Psoas muscle (tissue), 8 donors: ENCODE data around the gene ZNF665. TPM values are rescaled to one million over a fixed set of nuclear protein-coding genes. Genes with fewer than 3 reads are reported as not detected.
A peak's percentile ranks its signal among the peaks of the same experiment; 100 is the strongest.

Experiments
- ATAC-seq, 4 donors: fragments of 200-7000 bp; cut with Tn5 transposase; one replicate each; pipeline ENCODE4 v1.9.1; 2020; ENCODE audit warnings: moderate library complexity in 3 of 4, mild to moderate bottlenecking in 2 of 4
- DNase-seq, 2 donors: peaks; one replicate each; pipeline ENCODE4 v3.0.0-alpha.2; 2020
- H3K27ac ChIP-seq: fragments of 200-600 bp; one replicate; pipeline ENCODE4 v1.8.0; 2022
- H3K27me3 ChIP-seq, 3 donors: fragments of 200-600 bp in 1 of 3; one replicate each; pipeline versions ENCODE4 v1.6.1 to v1.8.0; 2013 to 2022; ENCODE audit warnings: low read length in 2 of 3, mild to moderate bottlenecking in 2 of 3, moderate library complexity in 1 of 3; ENCODE audit not compliant: insufficient read depth in 3 of 3
- H3K36me3 ChIP-seq, 2 donors: fragments of 200-600 bp in 1 of 2; one replicate each; pipeline versions ENCODE4 v1.6.1 to v1.8.0; 2013 to 2022; ENCODE audit warnings: low read depth in 1 of 2, mild to moderate bottlenecking in 1 of 2, moderate library complexity in 1 of 2; ENCODE audit not compliant: insufficient read depth in 1 of 2
- H3K4me1 ChIP-seq: fragments of 200-600 bp; one replicate; pipeline ENCODE4 v1.8.0; 2022
- H3K4me3 ChIP-seq: fragments of 200-600 bp; one replicate; pipeline ENCODE4 v1.8.0; 2022; ENCODE audit warnings: mild to moderate bottlenecking
- H3K9me3 ChIP-seq: fragments of 200-600 bp; one replicate; pipeline ENCODE4 v1.8.0; 2022
- WGBS, 3 donors: extraction: QIAGEN DNeasy Blood & Tissue Kit; methylation state at CpG; one replicate each; pipeline versions ENCODE4 v1.1.6 to v1.1.7; 2013; 5-methylcytosine and 5-hydroxymethylcytosine counted together
- intact Hi-C, 2 donors: fragments of 100-400 bp; cut with DNase I; formaldehyde crosslinking; loops; one replicate each; pipeline versions ENCODE4 v1.11.0 to v1.14.2; 2022
- polyA plus RNA-seq, 3 donors: library from polyadenylated mRNA; stranded (reverse); fragments of 200-250 nt; gene quantifications; one replicate each; pipeline ENCODE4 v1.2.3, GENCODE V29; 2013
- total RNA-seq, 4 donors: library from RNA; stranded (reverse); fragmentation: NEBNext Ultra II Directional in 2 of 4; extraction: Animal tissue kit (Norgen Biotek cat#: 25700) in 2 of 4; gene quantifications; one replicate each; pipeline versions ENCODE4 v1.2.1 to v1.2.4, GENCODE V29; 2021 to 2023
- TF ChIP-seq, protein P1 (sequence below): fragments of 200-600 bp; IDR thresholded peaks from one replicate; pipeline ENCODE4 v1.8.0; 2022; ENCODE audit warnings: antibody characterized with exemption
- donor health status: healthy with polysubstance abuse.
- donor health status: DM: no; HTN: no; CAD: no; lungs with moderate emphysema.
- donor health status: Bipolar disorder and iron deficiency.
- donor health status: healthy.
- donor health status: DM: yes; HTN: yes; CAD: no.
- donor health status: DM: no; HTN: no; CAD: no.
- donor health status: DM: no; HTN: no; CAD: no.
- donor health status: DM: yes; HTN: yes; CAD: no.

ZNF665 gene
- total and polyA plus RNA-seq, 7 donors = 0.20 to 1.1 (median 0.63) TPM

DNA sequence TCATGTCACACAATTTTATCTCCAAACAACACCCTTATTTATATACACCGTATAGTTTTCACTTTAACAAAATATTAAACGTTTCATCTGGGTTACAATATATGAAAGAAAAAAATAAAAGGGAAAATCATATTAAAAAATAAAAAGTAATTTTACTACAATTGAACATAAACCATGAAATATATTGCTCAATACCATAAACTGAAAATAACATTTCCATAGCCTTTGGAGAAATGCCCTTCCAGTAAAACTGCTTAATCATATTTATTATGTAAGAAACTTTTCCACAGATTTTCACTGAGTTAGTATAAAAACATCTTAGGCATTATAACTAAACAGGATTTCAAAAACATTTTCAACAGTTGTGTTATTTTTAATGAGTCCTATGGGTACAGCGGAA lies 32.8 kb downstream of the ZNF665 start:
- Histone ChIP-seq H3K27me3 (no peaks in the 10 kb centered on the region), H3K27ac (no peak overlapping the region), H3K4me1 (no peaks in the 10 kb centered on the region), H3K36me3 (no peaks in the 10 kb centered on the region), H3K9me3 (peaks cover 10% of the 10 kb centered on the region), H3K4me3 (no peak overlapping the region)
- DNase-seq (no peak), ATAC-seq (no peak)
- intact Hi-C loops = no loop called here
- 92 to 97% (median 93%) methylated on average over 3 of the region's 3 CpGs for whole genome bisulfite sequencing, 3 donors
- TF ChIP-seq, protein P1, sequence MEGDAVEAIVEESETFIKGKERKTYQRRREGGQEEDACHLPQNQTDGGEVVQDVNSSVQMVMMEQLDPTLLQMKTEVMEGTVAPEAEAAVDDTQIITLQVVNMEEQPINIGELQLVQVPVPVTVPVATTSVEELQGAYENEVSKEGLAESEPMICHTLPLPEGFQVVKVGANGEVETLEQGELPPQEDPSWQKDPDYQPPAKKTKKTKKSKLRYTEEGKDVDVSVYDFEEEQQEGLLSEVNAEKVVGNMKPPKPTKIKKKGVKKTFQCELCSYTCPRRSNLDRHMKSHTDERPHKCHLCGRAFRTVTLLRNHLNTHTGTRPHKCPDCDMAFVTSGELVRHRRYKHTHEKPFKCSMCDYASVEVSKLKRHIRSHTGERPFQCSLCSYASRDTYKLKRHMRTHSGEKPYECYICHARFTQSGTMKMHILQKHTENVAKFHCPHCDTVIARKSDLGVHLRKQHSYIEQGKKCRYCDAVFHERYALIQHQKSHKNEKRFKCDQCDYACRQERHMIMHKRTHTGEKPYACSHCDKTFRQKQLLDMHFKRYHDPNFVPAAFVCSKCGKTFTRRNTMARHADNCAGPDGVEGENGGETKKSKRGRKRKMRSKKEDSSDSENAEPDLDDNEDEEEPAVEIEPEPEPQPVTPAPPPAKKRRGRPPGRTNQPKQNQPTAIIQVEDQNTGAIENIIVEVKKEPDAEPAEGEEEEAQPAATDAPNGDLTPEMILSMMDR = no peak

DNA sequence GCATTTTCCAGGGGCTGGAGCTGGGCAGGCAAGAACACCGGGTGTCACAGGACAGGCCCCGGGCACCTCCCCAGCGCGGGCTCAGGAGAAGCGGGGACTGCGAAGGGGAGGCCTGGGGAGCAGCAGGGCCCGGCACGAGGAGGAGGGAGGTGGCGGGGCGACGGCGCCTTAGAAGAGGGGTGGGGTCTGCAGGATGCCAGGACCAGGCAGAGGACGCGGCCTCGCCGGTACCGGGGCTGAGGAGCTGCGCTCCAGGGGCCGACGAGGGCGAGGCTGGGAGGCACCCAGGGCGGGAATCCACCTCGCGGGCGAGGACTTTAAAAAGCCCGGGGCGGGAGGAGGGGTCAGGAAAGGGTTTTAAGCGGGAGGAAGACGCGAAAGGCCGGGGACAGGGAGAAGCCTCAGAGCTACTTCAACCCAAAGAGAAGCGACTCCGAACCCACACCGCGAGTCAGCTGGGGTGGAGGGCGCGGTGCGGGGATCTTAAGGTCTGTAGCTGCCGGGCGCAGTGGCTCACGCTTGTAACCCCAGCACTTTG lies 35.0 kb downstream of the ZNF665 start:
- DNase-seq = peak; percentile 38 to 63
- ATAC-seq = peak; percentile 30 to 50 (median 41)
- TF ChIP-seq, protein P1 = no peak
- Histone ChIP-seq H3K4me1 (no peaks in the 10 kb centered on the region), H3K36me3 (peaks cover 0 to 8% of the 10 kb centered on the region in 2 donors), H3K4me3 (peak overlapping the region; percentile 78), H3K9me3 (peaks cover 3% of the 10 kb centered on the region), H3K27me3 (no peaks in the 10 kb centered on the region), H3K27ac (peak overlapping the region; percentile 70)
- WGBS, 3 donors = 1% methylated on average over 37 to 41 of the region's 41 CpGs
- intact Hi-C loops = loop anchor here in 1 of 2 donors (2.0 to 5.0 kb wide), 2 partner anchors 25 to 56 kb away; partner anchors contain the start of genes ZNF160 and ZNF415

DNA sequence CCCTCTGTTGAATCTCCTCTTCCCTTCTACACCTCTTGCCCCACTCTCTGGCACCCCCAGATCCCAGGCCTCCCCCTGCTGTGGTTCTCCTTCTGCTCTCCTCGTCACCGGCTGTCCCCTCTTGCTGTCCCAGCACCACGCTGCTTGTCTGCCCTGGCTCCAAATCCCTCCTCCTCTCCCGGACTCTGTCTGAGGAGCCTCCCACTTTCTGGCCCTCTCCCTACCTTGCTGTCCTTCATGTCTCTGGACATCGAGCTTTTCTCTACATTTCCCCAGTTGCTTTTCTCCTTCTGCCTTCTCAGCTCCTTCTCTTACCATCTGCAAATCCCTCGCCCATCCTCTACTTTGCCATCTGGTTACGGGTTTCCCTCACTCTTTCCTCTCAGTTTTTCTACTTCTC lies 35.5 kb downstream of the ZNF665 start:
- no peaks in the 10 kb centered on the region for H3K4me1 ChIP-seq
- DNase-seq (no peak), ATAC-seq (no peak)
- H3K9me3 ChIP-seq = peaks cover 3% of the 10 kb centered on the region
- peaks cover 0 to 13% of the 10 kb centered on the region in 2 donors for H3K36me3 ChIP-seq
- peak overlapping the region; percentile 70 for H3K27ac ChIP-seq
- TF ChIP-seq, protein P1 = no peak
- intact Hi-C loops = loop anchor here in 1 of 2 donors (2.0 to 5.0 kb wide), 2 partner anchors 25 to 55 kb away; partner anchors contain the start of genes ZNF160 and ZNF415
- WGBS, 3 donors = 14 to 21% (median 14%) methylated on average over 7 of the region's 7 CpGs
- H3K27me3 ChIP-seq = no peaks in the 10 kb centered on the region
- H3K4me3 ChIP-seq = peak overlapping the region; percentile 78

DNA sequence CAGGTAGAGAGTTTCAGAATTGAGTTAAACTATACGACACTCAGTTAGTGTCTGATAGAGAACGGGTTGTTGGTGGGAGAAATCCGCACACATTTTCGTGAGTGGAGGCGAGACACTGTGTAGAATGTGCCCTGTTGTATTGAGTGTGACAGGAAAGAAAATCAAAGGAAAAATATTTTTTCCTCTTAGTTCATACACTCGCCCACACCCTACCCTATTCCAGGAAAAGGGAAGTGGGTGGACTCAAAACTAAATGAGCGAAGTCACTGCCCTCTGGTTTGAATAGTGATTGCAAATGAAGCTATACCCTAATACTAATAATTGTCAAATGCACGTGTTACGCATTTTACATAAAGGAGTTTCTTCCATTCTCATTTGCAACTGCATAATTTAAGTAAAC lies 36.3 kb downstream of the ZNF665 start:
- DNase-seq = no peak
- no peaks in the 10 kb centered on the region for H3K4me1 ChIP-seq
- no peak for ATAC-seq
- peak overlapping the region; percentile 70 for H3K27ac ChIP-seq
- H3K27me3 ChIP-seq = no peaks in the 10 kb centered on the region
- WGBS, 3 donors = 82 to 85% (median 82%) methylated on average over 9 of the region's 9 CpGs
- peak overlapping the region; percentile 78 for H3K4me3 ChIP-seq
- peaks cover 0 to 16% of the 10 kb centered on the region in 2 donors for H3K36me3 ChIP-seq
- H3K9me3 ChIP-seq = peaks cover 3% of the 10 kb centered on the region
- TF ChIP-seq, protein P1 = no peak
- intact Hi-C loops = loop anchor here in 1 of 2 donors (5.0 kb wide), 1 partner anchor 55 kb away; the partner anchor contains the start of gene ZNF160

DNA sequence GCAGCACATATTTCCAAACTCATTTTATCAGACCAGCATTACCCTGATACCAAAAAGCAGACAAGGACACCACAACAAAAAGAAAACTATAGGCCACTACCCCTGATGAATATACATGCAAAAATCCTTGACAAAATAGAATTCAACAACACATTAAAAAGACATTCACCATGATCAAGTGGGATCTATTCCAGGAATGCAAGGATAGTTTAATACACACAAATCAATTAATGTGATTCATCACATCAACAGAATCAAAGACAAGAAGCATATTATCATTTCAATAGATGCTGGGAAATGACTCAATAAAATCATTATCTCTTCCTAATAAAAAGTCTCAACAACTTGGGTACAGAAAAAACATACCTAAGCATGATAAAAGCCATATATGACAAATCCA lies 45.5 kb downstream of the ZNF665 start:
- H3K4me1 ChIP-seq = no peaks in the 10 kb centered on the region
- intact Hi-C loops = no loop called here
- H3K27ac ChIP-seq = no peak overlapping the region
- TF ChIP-seq, protein P1 = no peak
- H3K27me3 ChIP-seq = no peaks in the 10 kb centered on the region
- peaks cover 68% of the 10 kb centered on the region for H3K9me3 ChIP-seq
- ATAC-seq (no peak), DNase-seq (no peak)
- peaks cover 0 to 69% of the 10 kb centered on the region in 2 donors for H3K36me3 ChIP-seq
- no peak overlapping the region for H3K4me3 ChIP-seq
